Ishikawa (cell line): ENCODE results near the gene MOBP.

Experiments used
- CEBPB ChIP-seq: IDR thresholded peaks from 2 replicates; pipeline ENCODE4 v1.6.1; 2012
- CREB1 ChIP-seq: IDR thresholded peaks from 2 replicates; pipeline ENCODE4 v1.6.1; 2012; ENCODE audit warnings: low read depth
- EGR1 ChIP-seq: IDR thresholded peaks from 2 replicates; pipeline ENCODE4 v1.6.1; 2012
- EP300 ChIP-seq: IDR thresholded peaks from 2 replicates; pipeline ENCODE4 v1.6.1; 2012; ENCODE audit warnings: borderline replicate concordance
- FOXM1 ChIP-seq: IDR thresholded peaks from 2 replicates; pipeline ENCODE4 v1.6.1; 2012; ENCODE audit warnings: low read depth, borderline replicate concordance
- MAX ChIP-seq: IDR thresholded peaks from 2 replicates; pipeline ENCODE4 v1.6.1; 2012
- NFIC ChIP-seq: IDR thresholded peaks from 2 replicates; pipeline ENCODE4 v1.6.1; 2012
- RAD21 ChIP-seq: IDR thresholded peaks from 2 replicates; pipeline ENCODE4 v1.6.1; 2012; ENCODE audit warnings: low read depth
- REST ChIP-seq: IDR thresholded peaks from 2 replicates; pipeline ENCODE4 v1.6.1; 2012; ENCODE audit warnings: low read depth, mild to moderate bottlenecking
- TAF1 ChIP-seq: IDR thresholded peaks from 2 replicates; pipeline ENCODE4 v1.6.1; 2012; ENCODE audit warnings: low read depth, mild to moderate bottlenecking
- TCF12 ChIP-seq: IDR thresholded peaks from 2 replicates; pipeline ENCODE4 v1.6.1; 2012; ENCODE audit warnings: low read depth
- TEAD4 ChIP-seq: IDR thresholded peaks from 2 replicates; pipeline ENCODE4 v1.6.1; 2012
- USF1 ChIP-seq: IDR thresholded peaks from 2 replicates; pipeline ENCODE4 v1.6.1; 2012
- YY1 ChIP-seq: IDR thresholded peaks from 2 replicates; pipeline ENCODE4 v1.6.1; 2012; ENCODE audit warnings: low read depth
- ZBTB7A ChIP-seq: IDR thresholded peaks from 2 replicates; pipeline ENCODE4 v1.6.1; 2012; ENCODE audit warnings: low read depth

MOBP gene

GRCh38 chr3:39532777-39533176 is 65.3 kb downstream of the MOBP start:
- TF ChIP-seq RAD21 (no peak), ZBTB7A (no peak), EGR1 (no peak), CREB1 (no peak), USF1 (no peak), YY1 (no peak), TCF12 (no peak), REST (no peak), FOXM1 (no peak), TAF1 (no peak), MAX (no peak), NFIC (no peak), EP300 (no peak), TEAD4 (no peak), CEBPB (no peak)

- TF ChIP-seq MAX (no peak), CEBPB (no peak), CREB1 (no peak), REST (no peak), TEAD4 (no peak), RAD21 (no peak), EP300 (no peak), USF1 (no peak), YY1 (no peak), FOXM1 (no peak), NFIC (no peak), TCF12 (no peak), EGR1 (no peak), ZBTB7A (no peak)
Measured at GRCh38 chr3:39533226-39533625, 65.7 kb downstream of the MOBP start.

GRCh38 chr3:39540162-39540921 is 72.9 kb downstream of the MOBP start:
- TF ChIP-seq CEBPB (no peak), CREB1 (no peak), MAX (no peak), RAD21 (no peak), REST (no peak), EP300 (no peak), EGR1 (no peak), YY1 (no peak), USF1 (no peak), FOXM1 (no peak), NFIC (no peak)

GRCh38 chr3:39541442-39541841 is 74.0 kb downstream of the MOBP start:
- TF ChIP-seq RAD21, result no peak
- TF ChIP-seq CREB1, result no peak
- no peak for TF ChIP-seq TAF1
- no peak for TF ChIP-seq MAX
